DMS114 treated with DMSO at 0.1 percent for 48 hours (cell line): ENCODE measurements around the gene MAPK6.

Experiments used
- DNase-seq: peaks from one replicate; lab custom pipeline; 2025; ENCODE audit not compliant: unreplicated experiment; lab: John Stamatoyannopoulos, UW

MAPK6 gene

DNA sequence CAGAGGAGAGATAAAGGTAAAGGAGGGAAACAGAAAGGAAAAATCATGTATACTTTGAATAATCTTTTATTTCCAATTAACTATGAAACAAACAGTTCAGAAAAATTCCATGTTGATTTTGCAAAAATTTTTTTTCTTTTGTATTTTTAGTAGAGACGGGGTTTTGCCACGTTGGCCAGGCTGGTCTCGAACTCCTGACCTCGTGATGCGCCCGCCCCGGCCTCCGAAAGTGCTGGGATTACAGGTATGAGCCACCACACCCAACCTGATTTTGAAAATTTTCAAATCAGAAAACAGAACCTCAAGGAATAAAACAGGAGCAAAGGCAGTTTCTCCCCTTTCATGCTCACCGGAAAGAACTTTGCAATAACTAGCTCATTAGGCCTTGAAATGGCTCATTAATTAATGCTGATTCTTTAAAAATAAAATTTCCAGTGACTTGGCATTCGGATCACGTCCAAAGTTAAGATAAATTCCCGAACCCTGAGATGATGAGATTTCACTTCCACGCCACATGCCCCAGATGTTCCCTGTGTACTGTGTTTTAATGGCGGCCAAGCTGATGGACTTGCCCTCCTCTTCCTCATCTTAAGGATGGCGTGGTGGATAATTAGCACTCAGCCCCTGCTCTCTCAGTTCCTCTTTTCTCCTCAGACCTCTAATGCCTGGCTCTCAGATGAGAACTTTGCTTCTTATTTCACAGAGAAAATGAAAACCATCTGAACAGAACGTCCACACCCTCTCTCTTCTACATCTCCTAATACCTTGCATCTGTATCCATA, 82.7 kb downstream of the MAPK6 start:
- no peak for DNase-seq

DNA sequence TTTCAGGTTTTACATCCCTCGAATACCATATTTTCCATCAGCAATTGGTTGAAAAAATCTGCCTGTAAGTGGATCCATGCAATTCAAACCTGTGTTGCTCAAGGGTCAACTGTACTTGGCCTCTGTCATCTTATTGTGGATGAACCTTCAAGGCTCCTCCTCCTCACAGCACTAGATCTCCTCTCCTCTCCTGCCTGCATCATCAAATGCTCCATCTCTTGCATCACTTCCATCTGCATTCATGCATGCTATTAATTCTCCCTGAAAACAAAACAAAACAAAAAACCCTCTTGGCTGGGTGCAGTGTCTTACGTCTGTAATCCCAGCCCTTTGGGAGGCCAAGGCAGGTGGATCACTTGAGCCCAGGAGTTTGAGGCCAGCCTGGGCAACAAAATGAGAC, 83.4 kb downstream of the MAPK6 start:
- DNase-seq: no peak

DNA sequence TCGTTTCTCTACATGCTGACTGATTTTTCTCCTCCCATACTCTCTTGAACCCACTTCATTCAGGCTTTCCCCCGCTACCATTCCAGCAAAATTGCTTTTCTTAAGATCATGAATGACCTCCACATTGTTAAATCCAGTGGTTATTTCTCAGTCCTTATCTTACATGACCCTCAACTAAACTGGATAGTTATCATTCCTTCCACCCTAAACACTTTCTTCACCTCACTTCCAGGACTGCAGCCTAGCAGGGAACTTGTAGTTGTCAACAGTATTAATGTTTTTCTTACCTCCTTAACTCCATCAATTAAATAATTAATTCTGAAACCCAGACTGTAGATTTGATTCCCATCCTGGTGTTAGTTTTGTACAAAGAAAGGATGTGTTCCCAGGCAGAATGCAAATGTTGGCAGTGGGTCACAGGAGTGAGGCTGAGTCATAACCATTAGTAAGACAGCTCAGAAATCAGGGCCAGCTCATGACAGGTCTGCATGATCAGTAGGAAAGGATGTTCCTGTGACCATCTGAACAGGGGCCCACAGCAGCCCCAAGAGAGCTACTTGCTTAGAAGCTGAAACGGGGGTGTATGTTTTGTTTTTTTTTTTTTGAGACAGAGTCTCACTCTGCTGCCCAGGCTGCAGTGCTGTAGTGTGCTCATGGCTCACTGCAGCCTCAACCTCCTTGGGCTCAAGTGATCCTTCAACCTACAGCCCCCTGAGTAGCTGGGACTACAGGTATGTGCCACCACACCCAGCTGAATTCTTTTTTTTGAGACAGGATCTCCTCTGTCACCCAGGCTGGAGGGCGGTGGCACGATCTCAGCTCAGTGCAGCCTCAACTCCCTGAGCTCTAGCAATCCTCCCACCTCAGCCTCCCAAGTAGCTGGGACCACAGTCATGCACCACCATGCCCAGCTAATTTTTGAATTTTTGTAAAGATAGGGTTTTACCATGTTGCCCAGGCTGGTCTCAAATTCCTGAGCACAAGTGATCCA, 84.5 kb downstream of the MAPK6 start:
- DNase-seq: no peak

DNA sequence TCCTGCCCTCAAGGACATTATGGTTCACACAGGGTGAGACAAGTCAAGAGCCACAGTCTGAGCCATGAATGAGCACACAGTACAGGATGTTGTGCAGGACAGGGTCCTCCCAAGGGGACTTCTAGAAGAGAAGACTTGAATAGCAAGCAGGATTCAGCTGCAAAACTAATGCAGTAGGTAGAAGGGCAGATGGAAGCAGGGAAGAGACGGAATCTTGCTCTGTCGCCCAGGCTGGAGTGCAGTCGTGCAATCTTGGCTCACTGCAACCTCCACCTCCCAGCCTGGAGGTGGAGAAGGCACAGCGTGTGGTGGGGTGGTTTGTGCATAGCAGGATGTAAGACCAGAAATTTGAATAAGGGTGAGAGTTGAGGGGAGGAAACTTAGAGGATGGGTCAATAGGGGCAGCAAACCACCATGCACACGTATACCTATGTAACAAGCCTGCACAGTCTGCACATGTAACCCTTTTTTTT, 85.5 kb downstream of the MAPK6 start:
- DNase-seq: no peak

DNA sequence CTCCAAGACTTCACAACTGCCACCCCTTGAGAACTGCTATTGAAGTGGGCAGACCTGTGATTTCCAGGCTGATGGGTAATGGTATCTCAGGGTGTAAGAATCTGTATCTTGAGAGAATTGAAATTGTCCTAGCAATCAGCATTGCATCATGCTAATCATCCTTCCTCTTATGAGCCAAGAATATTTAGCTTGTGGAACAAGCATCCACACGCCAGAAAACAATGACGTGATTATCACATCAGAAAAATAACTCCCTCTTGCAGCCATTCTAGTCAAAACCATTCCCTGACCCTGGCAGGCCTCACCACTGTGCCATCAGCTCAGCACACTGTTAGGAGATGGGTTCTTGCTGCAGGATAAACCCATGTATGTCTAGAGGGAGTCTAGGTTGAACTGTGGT, 86.8 kb downstream of the MAPK6 start:
- DNase-seq: no peak

DNA sequence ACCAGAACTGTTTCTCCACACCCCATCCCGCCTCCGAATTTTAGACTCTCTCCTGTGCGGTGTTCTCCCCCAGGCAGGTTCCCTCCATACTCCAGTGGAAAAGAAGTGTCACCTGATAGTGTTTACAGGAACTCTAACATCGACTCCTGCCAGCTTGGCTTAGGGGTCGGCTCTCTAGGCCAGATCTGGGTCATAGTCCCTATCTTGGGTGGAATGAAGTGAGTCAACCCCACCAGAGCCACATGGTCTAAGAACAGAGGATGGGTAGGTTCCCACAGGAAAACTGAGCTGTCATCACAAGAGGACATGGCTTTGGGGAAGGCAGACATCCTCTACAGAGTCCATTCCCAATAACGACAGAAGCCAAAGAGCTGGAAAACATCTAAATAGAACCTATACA, 87.6 kb downstream of the MAPK6 start:
- no peak for DNase-seq

DNA sequence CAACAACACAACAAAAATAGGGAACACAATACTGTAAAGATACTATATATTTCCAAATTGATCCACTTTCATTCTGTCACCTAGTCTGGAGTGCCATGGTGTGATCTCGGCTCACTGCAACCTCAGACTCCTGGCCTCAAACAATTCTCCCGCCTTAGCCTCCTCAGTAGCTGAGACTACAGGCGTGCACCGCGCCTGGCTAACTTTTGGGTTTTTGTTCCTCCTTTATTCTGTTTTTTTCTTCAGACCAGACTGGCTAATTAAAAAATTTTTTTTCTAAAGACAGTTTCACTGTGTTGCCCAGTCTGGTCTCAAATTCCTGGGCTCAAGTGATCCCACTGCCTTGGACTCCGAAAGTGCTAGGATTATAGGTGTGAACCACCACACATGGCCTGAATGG, 88.2 kb downstream of the MAPK6 start:
- no peak for DNase-seq

DNA sequence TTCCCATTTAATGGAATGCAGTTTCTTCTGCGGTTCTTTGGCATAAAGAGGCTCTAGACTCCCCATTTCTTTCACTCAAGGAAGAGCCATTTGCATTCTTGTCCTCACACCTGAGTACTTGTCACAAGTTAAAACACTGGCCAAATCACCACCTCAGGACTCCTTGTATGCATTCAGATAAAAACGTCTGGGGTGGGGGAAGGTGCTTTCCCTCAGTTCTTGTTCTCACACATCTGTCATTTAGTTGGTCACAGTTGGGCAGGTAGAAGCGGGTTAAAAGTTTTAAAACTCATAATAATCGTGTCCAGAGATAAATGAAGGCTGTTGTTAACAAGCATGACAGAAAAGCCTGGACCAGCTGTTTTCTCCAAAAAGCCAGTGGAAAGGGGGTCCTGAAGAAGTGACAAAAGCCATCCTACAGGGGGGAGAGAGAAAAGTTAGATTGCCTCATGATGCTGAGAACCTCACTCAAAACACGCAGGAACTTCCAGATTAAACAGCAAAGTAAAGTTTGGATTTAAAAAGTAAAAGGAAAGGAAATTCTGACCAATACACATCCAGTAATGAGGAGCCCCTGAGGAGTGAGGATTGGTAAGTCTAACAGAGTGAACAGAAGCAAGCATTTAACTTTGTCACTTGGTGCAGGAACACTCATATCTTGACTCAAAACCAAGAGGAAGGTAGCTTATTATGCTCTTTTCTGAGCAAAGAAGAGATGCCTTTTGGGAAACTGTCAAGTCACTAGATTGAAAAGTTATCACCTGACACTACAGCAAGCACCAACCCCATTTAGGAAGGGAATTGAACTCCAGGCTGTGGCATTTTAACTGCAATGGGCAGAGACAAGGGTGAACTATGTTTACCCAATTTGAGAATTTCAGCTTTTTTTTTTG, 90.8 kb downstream of the MAPK6 start:
- DNase-seq: no peak

DNA sequence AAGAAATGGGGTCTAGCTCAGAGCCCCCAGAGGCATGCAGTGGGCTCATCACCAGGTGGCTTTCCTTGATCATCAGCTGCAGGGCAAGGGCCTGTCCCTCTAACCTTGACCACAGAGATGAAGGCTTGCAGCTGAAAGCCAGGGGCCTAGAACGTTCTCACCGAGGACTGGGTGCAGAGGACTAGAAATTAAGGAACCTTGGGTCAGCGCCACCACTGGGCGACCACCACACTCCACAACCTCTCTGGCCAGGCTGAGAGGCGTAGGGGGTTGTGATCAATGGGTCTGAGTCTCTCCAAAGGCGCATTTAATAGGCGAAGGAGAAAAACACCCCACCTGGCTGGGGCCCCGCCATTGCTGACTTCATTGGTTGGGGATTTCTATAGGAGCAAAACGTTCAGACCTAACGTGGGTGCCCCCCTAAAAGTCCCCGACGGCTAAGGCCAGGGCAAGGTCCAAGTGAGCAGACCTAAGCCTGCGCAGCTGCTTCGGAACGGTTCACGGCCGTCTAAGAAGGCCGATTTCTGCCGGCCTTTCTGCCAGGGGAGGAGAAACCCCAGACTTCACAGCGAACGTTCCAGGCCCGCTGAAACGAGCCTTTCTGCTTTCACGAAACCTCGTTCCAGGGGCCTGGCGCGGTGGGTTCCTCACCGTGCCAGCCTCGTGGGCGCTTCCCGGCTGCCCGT, 92.6 kb downstream of the MAPK6 start:
- no peak for DNase-seq

DNA sequence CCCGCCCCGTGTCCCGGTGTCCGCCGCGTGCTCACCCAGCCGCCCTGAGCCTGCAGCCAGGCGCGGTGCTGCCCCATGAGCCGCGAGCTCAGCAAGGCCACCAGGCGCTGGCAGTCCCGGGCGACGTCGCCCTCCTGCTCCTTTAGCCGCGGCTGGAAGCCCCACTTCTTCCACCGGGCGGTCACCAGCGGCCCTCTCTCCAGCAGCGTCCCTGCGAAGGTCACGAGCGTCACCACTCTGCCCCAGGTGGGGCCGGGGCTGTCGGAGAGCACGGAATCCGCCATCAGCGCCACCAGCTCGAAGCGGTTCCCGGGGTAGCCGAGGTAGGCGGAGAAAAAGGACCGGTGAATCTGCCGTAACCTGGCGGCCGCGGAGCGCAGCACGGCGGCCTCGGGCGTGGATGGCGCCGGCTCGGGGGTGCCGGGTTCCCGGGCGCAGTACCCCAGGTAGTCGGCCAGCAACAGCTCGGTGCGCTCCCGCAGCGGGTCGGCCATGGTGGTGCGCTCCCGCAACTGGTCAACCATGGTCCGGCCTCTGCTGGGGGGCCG, 93.3 kb downstream of the MAPK6 start:
- no peak for DNase-seq

DNA sequence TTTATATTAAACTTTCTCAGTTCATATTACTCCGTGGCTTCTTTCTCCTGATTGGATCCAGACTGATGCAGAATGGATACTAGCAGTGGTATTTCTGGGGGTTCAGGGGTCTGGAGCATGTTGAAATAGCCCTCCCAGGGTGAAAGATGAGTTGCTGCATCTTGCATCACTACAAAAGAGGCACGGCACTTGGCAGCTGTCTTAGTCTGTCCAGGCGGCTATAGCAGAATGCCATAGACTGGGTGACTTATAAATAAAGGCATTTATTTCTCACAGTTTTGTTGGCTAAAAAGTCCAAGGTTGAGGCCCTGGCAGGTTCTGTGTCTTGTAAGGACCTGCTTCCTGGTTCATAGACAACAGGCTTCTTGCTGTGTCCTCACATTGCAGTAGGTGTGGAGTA, 94.2 kb downstream of the MAPK6 start:
- no peak for DNase-seq

DNA sequence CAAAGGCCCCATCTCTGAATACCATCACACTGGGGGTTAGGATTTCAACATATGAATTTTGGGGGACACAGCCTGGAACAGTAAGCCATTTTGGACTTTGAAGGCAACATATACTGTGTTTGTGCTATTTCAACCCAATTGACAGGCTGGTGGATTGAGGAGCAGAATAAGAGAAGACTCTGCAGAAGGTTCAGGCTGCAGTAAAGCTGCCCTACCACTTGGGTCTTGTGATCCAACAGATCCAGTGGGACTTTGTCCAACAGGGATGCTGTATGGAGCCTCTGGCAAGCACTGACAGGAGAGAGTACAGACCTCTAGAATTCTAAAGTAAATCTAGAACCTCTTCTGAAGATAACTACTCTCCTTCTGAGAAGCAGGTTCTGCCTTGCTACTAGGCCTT, 94.7 kb downstream of the MAPK6 start:
- DNase-seq: no peak

DNA sequence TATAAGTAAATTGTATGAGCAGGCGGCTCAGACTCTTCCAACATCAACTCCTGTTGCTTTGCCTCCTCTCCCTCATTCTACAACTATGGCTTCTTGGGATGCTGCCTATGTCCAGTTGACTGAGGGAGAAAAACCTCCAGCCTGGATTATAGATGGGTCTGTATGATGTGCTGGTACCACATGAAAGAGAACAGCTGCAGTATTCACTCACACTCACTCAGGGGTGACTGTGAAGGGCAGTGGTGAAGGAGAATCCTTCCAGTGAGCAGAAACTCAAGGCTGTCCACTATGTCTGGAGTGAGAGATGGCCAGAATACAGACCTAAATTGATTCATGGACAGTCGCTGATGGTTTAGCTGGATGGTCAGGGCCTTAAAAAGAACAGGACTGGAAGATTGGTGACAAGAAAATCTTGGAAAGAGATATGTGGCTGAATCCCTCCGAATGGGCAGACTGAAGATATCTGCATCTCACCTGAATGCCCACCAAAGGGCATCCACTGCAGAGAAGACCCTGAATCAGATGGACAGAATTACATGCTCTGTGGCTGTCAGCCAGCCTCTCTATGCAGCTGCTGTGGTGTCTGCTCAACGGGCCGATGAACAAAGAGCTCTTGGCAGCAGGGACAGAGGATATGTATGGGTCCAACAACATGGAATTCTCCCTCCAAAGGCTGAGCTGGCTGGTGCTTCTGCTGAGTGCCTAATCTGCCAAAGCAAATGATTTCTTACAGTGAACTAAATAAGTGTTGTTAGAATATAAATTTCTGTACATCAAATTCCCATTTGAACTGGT, 95.4 kb downstream of the MAPK6 start:
- DNase-seq: no peak

DNA sequence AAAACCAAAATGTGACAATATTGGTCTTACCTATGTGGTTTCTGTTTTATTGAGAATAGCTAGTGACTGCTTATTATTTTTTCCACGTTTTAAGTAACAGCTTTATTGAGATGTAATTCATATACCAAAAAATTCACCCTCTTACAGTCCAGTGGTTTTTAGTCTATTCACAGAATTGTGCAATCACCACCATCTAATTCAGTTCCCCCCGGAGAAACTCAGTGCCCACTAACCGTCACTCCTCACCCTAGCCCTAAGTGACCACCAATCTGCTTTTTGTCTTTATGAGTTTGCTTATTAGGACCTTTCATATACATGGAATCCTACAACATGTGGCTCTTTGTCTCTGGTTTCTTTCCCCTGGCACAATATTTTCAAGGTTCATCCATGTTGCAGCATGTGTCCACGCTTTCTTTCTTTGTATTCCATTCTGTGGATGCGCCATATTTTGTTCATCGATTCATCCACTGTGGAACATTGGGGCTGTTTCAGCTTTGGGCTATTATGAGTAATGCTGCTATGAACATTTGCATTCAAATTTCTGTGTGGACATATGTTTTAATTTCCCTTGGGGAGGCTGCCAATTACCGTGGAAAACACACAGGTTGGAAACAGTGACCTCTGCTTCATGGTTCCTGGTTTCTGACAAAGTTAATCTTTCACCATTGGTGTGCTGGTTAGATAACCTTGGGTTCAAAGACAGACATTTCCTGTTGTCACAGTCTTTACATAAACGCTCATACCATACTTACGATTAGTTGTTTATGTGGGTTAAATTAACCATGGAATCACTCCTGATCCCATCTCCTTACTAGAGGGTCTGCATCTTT, 96.8 kb downstream of the MAPK6 start:
- DNase-seq: no peak
